HepG2 (cell line): ENCODE measurements around the gene FGF14. TPM values are rescaled to one million over a fixed set of nuclear protein-coding genes. Genes with fewer than 3 reads are reported as not detected.

Experiments used
- ATAC-seq: fragments of 200-7000 bp; cut with Tn5 transposase; 3 replicates; pipeline ENCODE4 v1.9.1; 2020; ENCODE audit warnings: mild to moderate bottlenecking, moderate library complexity
- BruUV-seq: library from RNA; stranded (reverse); fragments of 400-500 nt; replicated peaks from 2 replicates; lab custom pipeline; 2021; lab: Mats Ljungman, UMichigan
- CTCF ChIA-PET: fragments of 300-600 bp; formaldehyde crosslinking; extraction: SDS; loops from one replicate; lab custom pipeline; 2021; ENCODE audit warnings: low total read pairs, inconsistent platforms, low intra/inter-chr PET ratio; lab: Yijun Ruan, JAX
- POLR2A ChIA-PET: fragments of 350-600 bp; sonication (Branson Sonifier 250); formaldehyde crosslinking; loops from one replicate; lab custom pipeline; 2020; ENCODE audit warnings: antibody characterized with exemption, inconsistent platforms; lab: Yijun Ruan, JAX
- DNase-seq: peaks from one replicate; pipeline ENCODE4 v3.0.0-alpha.2; 2015; ENCODE audit warnings: low spot score
- FAIRE-seq: peaks from 3 replicates; lab custom pipeline; 2011; peaks lifted over from hg19 to GRCh38; lab: Jason Lieb, UNC
- H2AFZ ChIP-seq: one replicate; pipeline ENCODE4 v1.6.1; 2011; ENCODE audit warnings: low read length, inconsistent platforms
- H3K27ac ChIP-seq: fragments of 300-600 bp; 3 replicates; pipeline ENCODE4 v1.8.0; 2011; ENCODE audit warnings: mixed run types, mild to moderate bottlenecking, mixed read lengths, low read length, inconsistent platforms; ENCODE audit not compliant: insufficient read depth; ENCODE audit errors: extremely low read length
- H3K27me3 ChIP-seq, 2 experiments: fragments of 200-600 bp in 1 of 2; 2 replicates in 1 of 2; 3 replicates in 1 of 2; pipeline versions ENCODE4 v1.6.0 to v1.8.0; 2011; ENCODE audit warnings: low read length in 2 of 2, mild to moderate bottlenecking in 2 of 2, moderate library complexity in 2 of 2, inconsistent platforms in 1 of 2; ENCODE audit not compliant: insufficient read depth in 2 of 2, control insufficient read depth in 1 of 2
- H3K36me3 ChIP-seq, 2 experiments: fragments of 200-600 bp in 1 of 2; replicated peaks in 1 of 2; 2 replicates in 1 of 2; 3 replicates in 1 of 2; pipeline versions ENCODE4 v1.5.1 to v1.8.0; 2011; ENCODE audit warnings: low read length in 2 of 2, inconsistent platforms in 1 of 2; ENCODE audit not compliant: insufficient read depth in 2 of 2, control insufficient read depth in 1 of 2
- H3K4me1 ChIP-seq: 2 replicates; pipeline ENCODE4 v1.5.1; 2012; ENCODE audit warnings: low read length, inconsistent platforms; ENCODE audit not compliant: insufficient read depth
- H3K4me2 ChIP-seq: 2 replicates; pipeline ENCODE4 v1.6.0; 2011; ENCODE audit warnings: low read depth, low read length, inconsistent platforms
- H3K4me3 ChIP-seq, 3 experiments: fragments of 200-600 bp in 1 of 3; sonication (generic), shearing (Covaris generic) in 1 of 3; replicated peaks in 1 of 3; 2 replicates each; pipeline ENCODE4 v1.5.1; 2011 to 2016; ENCODE audit warnings: low read length in 3 of 3, inconsistent platforms in 2 of 3, low read depth in 2 of 3, mild to moderate bottlenecking in 2 of 3, control low read depth in 1 of 3, mixed read lengths in 1 of 3; ENCODE audit not compliant: insufficient read depth in 1 of 3
- H3K79me2 ChIP-seq: one replicate; pipeline ENCODE4 v1.6.1; 2011; ENCODE audit warnings: low read length, inconsistent platforms; ENCODE audit not compliant: insufficient read depth
- H3K9ac ChIP-seq: 2 replicates; pipeline ENCODE4 v1.6.0; 2011; ENCODE audit warnings: mild to moderate bottlenecking, low read depth, low read length, inconsistent platforms; ENCODE audit not compliant: insufficient read depth
- H3K9me3 ChIP-seq: 2 replicates; pipeline ENCODE4 v1.5.1; 2012; ENCODE audit warnings: mild to moderate bottlenecking, low read length
- H4K20me1 ChIP-seq: 2 replicates; pipeline ENCODE4 v1.6.0; 2011; ENCODE audit warnings: inconsistent platforms, mild to moderate bottlenecking, low read length, moderate library complexity; ENCODE audit not compliant: insufficient read depth
- AGO2 ChIP-seq: fragments of 200-400 bp; formaldehyde crosslinking; optimal IDR thresholded peaks from 2 replicates; pipeline ENCODE3; 2017; ENCODE audit warnings: mild to moderate bottlenecking, low read depth, low read length, moderate library complexity
- TARDBP ChIP-seq: sonication (generic); formaldehyde crosslinking; IDR thresholded peaks from 2 replicates; pipeline ENCODE4 v1.8.0; 2022; ENCODE audit warnings: mild to moderate bottlenecking, missing genetic modification reagents
- TOPORS ChIP-seq: sonication (generic); formaldehyde crosslinking; IDR thresholded peaks from 2 replicates; pipeline ENCODE4 v1.8.0; 2023; ENCODE audit warnings: mild to moderate bottlenecking, missing genetic modification reagents
- ZNF546 ChIP-seq: sonication (generic); formaldehyde crosslinking; conservative IDR thresholded peaks from 2 replicates; pipeline ENCODE4 v1.8.1; 2023; ENCODE audit warnings: mild to moderate bottlenecking, missing genetic modification reagents
- WGBS: methylation state at CpG from one replicate; pipeline ENCODE4 v1.1.6; 2017; ENCODE audit warnings: low lambda C conversion rate; 5-methylcytosine and 5-hydroxymethylcytosine counted together
- in situ Hi-C: cut with HindIII; loops from 2 replicates; pipeline ENCODE4 v1.10.0; 2017; ENCODE audit warnings: low pct_unique_long_range_greater_than_20kb; ENCODE audit not compliant: extremely low pct_ligation_motif_present
- intact Hi-C: fragments of 100-400 bp; cut with micrococcal nuclease; formaldehyde crosslinking; loops from one replicate; pipeline ENCODE4 v1.10.0; 2022; ENCODE audit not compliant: unreplicated experiment
- polyA plus RNA-seq, 8 experiments: library from polyadenylated mRNA; depleted of rRNA in 3 of 8; stranded (reverse) in 7 of 8; unstranded in 1 of 8; fragments of >200 nt; fragmentation: Illumina TruSeq in 4 of 8; extraction: Trizol in 4 of 8; gene quantifications; 2 replicates each; pipeline versions ENCODE4 v1.2.1 to v1.2.3, GENCODE V29; 2011 to 2016; ENCODE audit warnings: low read depth in 4 of 8, missing spikeins in 1 of 8, mixed read lengths in 1 of 8; ENCODE audit not compliant: insufficient read depth in 1 of 8
- total RNA-seq, 5 experiments: library from RNA; depleted of rRNA; stranded (reverse); fragments of >200 nt; fragmentation: Illumina TruSeq; extraction: Trizol; gene quantifications; 2 replicates each; pipeline ENCODE4 v1.2.3, GENCODE V29; 2016; ENCODE audit warnings: low read depth in 1 of 5
- TF ChIP-seq, protein P1 (sequence below): sonication (generic); formaldehyde crosslinking; IDR thresholded peaks from 2 replicates; pipeline ENCODE4 v1.8.0; 2022; ENCODE audit warnings: mild to moderate bottlenecking, missing genetic modification reagents, moderate library complexity
- TF ChIP-seq, protein P2 (sequence below): sonication (generic); formaldehyde crosslinking; conservative IDR thresholded peaks from 2 replicates; pipeline ENCODE4 v1.4.0; 2020; ENCODE audit warnings: missing genetic modification reagents
- TF ChIP-seq, protein P3 (sequence below): sonication (generic); formaldehyde crosslinking; IDR thresholded peaks from 2 replicates; pipeline ENCODE4 v1.4.0; 2020; ENCODE audit warnings: missing genetic modification reagents
- TF ChIP-seq, protein P4 (sequence below): sonication (generic); formaldehyde crosslinking; IDR thresholded peaks from 2 replicates; pipeline ENCODE4 v1.4.0; 2020; ENCODE audit warnings: mild to moderate bottlenecking, missing genetic modification reagents

Gene FGF14
- total and polyA plus RNA-seq, 2 of the 13 experiments (the other 11 are each of a cell fraction or from before 2014, with no cell fraction given), result not detected

DNA sequence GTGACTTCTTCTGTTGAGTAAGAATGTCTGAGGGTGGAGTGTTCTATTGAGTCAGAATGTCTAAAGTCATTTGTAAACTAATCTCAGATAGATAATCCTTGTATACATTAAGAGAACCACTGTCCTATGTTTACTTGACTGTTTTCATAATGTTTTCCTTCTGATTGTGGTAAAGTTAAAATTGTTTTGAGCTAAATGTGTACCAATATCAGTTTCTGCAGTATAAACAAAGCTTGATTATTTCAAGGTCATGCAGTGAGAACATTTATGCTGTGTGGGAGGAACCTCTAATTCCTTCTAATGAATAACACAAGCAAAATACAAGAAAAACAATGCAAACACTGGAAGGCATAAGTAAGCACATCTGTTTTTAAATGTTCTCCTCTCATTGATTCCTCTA is 434.6 kb downstream of the FGF14 start:
- H3K4me1 ChIP-seq, result no peaks in the 10 kb centered on the region
- H3K36me3 ChIP-seq, result no peaks in the 10 kb centered on the region
- DNase-seq, result no peak
- H3K79me2 ChIP-seq, result no peaks in the 10 kb centered on the region
- no peak overlapping the region for H2AFZ ChIP-seq
- ChIA-PET CTCF (no interaction called here), POLR2A (no interaction called here)
- H3K27ac ChIP-seq, result no peak overlapping the region
- BruUV-seq, result no TSS peak
- in situ Hi-C loops, result loop anchor here (25.0 kb wide), 1 partner anchor 595 kb away; no protein-coding TSS in a partner anchor
- FAIRE-seq, result no peak
- H3K27me3 ChIP-seq, result no peaks in the 10 kb centered on the region
- no peak for TF ChIP-seq AGO2
- no peak for ATAC-seq
- intact Hi-C loops, result no loop called here
- H3K9ac ChIP-seq, result no peak overlapping the region
- no peak overlapping the region for H3K4me3 ChIP-seq
- no peaks in the 10 kb centered on the region for H4K20me1 ChIP-seq
- no peak overlapping the region for H3K4me2 ChIP-seq
- H3K9me3 ChIP-seq, result no peaks in the 10 kb centered on the region

DNA sequence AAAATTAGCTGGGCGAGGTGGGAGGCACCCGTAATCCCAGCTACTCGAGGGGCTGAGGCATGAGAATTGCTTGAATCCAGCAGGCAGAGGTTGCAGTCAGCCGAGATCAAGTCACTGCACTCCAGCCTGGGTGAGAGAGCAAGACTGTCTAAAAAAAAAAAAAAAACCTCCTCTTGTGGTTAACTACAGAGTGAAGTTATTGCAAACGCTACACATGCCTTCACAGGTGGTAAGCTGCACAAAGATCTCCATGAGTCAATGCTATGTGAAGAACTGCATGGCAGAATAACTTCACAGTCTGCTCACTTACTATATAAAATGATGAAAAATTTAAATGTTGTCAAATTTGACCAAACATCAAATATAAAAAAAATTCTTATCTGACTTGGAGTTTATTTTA is 436.8 kb downstream of the FGF14 start:
- no peak for DNase-seq
- TF ChIP-seq, protein P1, sequence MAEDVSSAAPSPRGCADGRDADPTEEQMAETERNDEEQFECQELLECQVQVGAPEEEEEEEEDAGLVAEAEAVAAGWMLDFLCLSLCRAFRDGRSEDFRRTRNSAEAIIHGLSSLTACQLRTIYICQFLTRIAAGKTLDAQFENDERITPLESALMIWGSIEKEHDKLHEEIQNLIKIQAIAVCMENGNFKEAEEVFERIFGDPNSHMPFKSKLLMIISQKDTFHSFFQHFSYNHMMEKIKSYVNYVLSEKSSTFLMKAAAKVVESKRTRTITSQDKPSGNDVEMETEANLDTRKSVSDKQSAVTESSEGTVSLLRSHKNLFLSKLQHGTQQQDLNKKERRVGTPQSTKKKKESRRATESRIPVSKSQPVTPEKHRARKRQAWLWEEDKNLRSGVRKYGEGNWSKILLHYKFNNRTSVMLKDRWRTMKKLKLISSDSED, result no peak
- TF ChIP-seq TOPORS (CRISPR knock-in tag) (no peak), ZNF546 (no peak), TARDBP (CRISPR knock-in tag) (no peak)
- TF ChIP-seq, protein P2, sequence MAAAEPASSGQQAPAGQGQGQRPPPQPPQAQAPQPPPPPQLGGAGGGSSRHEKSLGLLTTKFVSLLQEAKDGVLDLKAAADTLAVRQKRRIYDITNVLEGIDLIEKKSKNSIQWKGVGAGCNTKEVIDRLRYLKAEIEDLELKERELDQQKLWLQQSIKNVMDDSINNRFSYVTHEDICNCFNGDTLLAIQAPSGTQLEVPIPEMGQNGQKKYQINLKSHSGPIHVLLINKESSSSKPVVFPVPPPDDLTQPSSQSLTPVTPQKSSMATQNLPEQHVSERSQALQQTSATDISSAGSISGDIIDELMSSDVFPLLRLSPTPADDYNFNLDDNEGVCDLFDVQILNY (CRISPR knock-in tag), result no peak
- TF ChIP-seq, protein P3, sequence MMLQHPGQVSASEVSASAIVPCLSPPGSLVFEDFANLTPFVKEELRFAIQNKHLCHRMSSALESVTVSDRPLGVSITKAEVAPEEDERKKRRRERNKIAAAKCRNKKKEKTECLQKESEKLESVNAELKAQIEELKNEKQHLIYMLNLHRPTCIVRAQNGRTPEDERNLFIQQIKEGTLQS (CRISPR knock-in tag), result no peak
- TF ChIP-seq, protein P4, sequence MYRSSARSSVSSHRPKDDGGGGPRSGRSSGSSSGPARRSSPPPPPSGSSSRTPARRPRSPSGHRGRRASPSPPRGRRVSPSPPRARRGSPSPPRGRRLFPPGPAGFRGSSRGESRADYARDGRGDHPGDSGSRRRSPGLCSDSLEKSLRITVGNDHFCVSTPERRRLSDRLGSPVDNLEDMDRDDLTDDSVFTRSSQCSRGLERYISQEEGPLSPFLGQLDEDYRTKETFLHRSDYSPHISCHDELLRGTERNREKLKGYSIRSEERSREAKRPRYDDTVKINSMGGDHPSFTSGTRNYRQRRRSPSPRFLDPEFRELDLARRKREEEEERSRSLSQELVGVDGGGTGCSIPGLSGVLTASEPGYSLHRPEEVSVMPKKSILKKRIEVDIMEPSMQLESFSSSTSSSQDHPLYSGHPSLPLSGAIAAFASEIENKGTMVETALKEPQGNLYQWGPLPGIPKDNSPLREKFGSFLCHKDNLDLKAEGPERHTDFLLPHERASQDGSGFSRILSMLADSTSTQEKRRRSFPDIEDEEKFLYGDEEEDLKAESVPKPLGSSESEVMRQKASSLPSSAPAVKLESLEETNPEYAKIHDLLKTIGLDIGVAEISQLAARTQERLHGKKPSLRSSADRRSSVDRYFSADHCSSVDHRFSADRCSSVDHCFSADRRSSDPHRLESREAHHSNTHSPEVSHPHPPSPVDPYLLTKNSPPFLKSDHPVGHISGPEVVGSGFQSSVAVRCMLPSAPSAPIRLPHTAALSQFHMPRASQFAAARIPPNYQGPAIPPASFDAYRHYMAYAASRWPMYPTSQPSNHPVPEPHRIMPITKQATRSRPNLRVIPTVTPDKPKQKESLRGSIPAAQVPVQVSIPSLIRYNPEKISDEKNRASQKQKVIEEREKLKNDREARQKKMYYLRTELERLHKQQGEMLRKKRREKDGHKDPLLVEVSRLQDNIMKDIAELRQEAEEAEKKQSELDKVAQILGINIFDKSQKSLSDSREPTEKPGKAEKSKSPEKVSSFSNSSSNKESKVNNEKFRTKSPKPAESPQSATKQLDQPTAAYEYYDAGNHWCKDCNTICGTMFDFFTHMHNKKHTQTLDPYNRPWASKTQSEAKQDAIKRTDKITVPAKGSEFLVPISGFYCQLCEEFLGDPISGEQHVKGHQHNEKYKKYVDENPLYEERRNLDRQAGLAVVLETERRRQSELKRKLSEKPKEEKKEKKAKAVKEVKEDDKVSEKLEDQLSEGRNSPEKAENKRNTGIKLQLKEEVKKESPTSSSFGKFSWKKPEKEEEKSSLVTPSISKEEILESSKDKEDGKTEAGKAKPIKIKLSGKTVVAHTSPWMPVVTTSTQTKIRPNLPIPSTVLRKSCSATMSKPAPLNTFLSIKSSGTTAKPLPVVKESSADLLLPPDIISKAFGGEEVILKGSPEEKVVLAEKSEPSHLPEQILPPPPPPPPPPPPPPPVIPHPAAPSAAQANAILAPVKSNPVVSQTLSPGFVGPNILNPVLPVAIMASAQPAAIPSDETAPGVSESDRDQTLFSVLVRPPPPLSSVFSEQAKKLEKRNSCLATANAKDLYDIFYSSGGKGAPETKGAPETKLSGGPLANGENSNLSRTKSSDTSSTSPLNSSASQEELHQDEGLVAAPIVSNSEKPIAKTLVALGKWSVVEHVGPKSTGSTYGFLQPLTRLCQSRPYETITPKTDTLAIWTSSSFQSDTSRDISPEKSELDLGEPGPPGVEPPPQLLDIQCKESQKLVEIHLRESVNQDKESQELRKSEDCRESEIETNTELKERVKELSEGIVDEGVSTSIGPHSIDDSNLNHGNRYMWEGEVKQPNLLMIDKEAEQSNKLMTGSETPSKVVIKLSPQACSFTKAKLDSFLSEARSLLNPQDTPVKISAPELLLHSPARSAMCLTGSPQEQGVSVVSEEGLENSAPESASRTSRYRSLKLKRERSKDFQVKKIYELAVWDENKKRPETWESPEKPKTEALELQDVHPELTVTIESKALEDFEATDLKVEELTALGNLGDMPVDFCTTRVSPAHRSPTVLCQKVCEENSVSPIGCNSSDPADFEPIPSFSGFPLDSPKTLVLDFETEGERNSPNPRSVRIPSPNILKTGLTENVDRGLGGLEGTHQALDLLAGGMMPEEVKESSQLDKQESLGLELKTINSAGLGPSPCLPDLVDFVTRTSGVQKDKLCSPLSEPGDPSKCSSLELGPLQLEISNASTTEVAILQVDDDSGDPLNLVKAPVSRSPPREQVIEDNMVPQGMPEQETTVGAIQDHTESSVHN, result no peak

More for the DNA sequence above, 436.8 kb downstream of the FGF14 start:
- no peaks in the 10 kb centered on the region for H4K20me1 ChIP-seq
- H3K9me3 ChIP-seq, result no peaks in the 10 kb centered on the region
- ChIA-PET POLR2A (no interaction called here), CTCF (no interaction called here)
- no peak overlapping the region for H3K4me2 ChIP-seq
- no peak overlapping the region for H3K9ac ChIP-seq
- no peak overlapping the region for H3K27ac ChIP-seq
- no peak overlapping the region for H2AFZ ChIP-seq
- H3K27me3 ChIP-seq, result no peaks in the 10 kb centered on the region
- in situ Hi-C loops, result loop anchor here (25.0 kb wide), 1 partner anchor 597 kb away; no protein-coding TSS in a partner anchor
- H3K36me3 ChIP-seq, result no peaks in the 10 kb centered on the region
- FAIRE-seq, result no peak
- no TSS peak for BruUV-seq
- no peak overlapping the region for H3K4me3 ChIP-seq
- intact Hi-C loops, result no loop called here
- H3K79me2 ChIP-seq, result no peaks in the 10 kb centered on the region
- ATAC-seq, result no peak
- WGBS, result under 1% methylated on average over 5 of the region's 5 CpGs
- H3K4me1 ChIP-seq, result no peaks in the 10 kb centered on the region
